Keratinocyte (primary cell): ENCODE measurements around the gene TOX4. TPM values are rescaled to one million over a fixed set of nuclear protein-coding genes. Genes with fewer than 3 reads are reported as not detected.

Experiments
- DNase-seq: peaks from one replicate; pipeline ENCODE4 v3.0.0-alpha.2; 2011; ENCODE audit warnings: low read depth, missing footprints, low spot score
- FAIRE-seq: peaks from 2 replicates; lab custom pipeline; 2011; peaks lifted over from hg19 to GRCh38; lab: Jason Lieb, UNC
- H2AFZ ChIP-seq: 2 replicates; pipeline ENCODE4 v1.6.0; 2012; ENCODE audit warnings: low read length, control low read depth, inconsistent platforms; ENCODE audit not compliant: control insufficient read depth
- H3K27ac ChIP-seq: 2 replicates; pipeline ENCODE4 v1.5.1; 2011; ENCODE audit warnings: low read length; ENCODE audit not compliant: control insufficient read depth, insufficient read depth
- H3K27me3 ChIP-seq: 3 replicates; pipeline ENCODE4 v1.6.0; 2011; ENCODE audit warnings: low read length; ENCODE audit not compliant: control insufficient read depth, insufficient read depth; ENCODE audit errors: extremely low read depth
- H3K36me3 ChIP-seq, 2 experiments: 2 replicates in 1 of 2; 3 replicates in 1 of 2; pipeline ENCODE4 v1.5.1; 2011; ENCODE audit warnings: low read length in 2 of 2, mild to moderate bottlenecking in 1 of 2; ENCODE audit not compliant: control insufficient read depth in 2 of 2, insufficient read depth in 2 of 2; ENCODE audit errors: extremely low read depth in 1 of 2
- H3K4me1 ChIP-seq: 3 replicates; pipeline ENCODE4 v1.5.1; 2011; ENCODE audit warnings: low read length; ENCODE audit not compliant: control insufficient read depth, insufficient read depth; ENCODE audit errors: extremely low read depth
- H3K4me2 ChIP-seq: 3 replicates; pipeline ENCODE4 v1.6.0; 2011; ENCODE audit warnings: low read depth, low read length; ENCODE audit not compliant: control insufficient read depth, insufficient read depth; ENCODE audit errors: extremely low read depth
- H3K4me3 ChIP-seq, 3 experiments: fragments of 200-600 bp in 1 of 3; sonication (generic) in 1 of 3; 2 replicates in 2 of 3; 3 replicates in 1 of 3; pipeline ENCODE4 v1.5.1; 2011 to 2016; ENCODE audit warnings: low read length in 3 of 3, mild to moderate bottlenecking in 3 of 3, control low read depth in 2 of 3, inconsistent platforms in 1 of 3, low read depth in 1 of 3, mixed read lengths in 1 of 3, mixed run types in 1 of 3, moderate library complexity in 1 of 3; ENCODE audit not compliant: control insufficient read depth in 2 of 3, insufficient read depth in 2 of 3; ENCODE audit errors: extremely low read depth in 1 of 3
- H3K79me2 ChIP-seq: 2 replicates; pipeline ENCODE4 v1.6.0; 2012; ENCODE audit warnings: low read length; ENCODE audit not compliant: control insufficient read depth, insufficient read depth
- H3K9ac ChIP-seq: 3 replicates; pipeline ENCODE4 v1.6.0; 2011; ENCODE audit warnings: low read length; ENCODE audit not compliant: control insufficient read depth, insufficient read depth; ENCODE audit errors: extremely low read depth
- H3K9me1 ChIP-seq: 3 replicates; pipeline ENCODE4 v1.6.0; 2011; ENCODE audit warnings: low read length; ENCODE audit not compliant: control insufficient read depth, insufficient read depth; ENCODE audit errors: extremely low read depth
- H3K9me3 ChIP-seq: 2 replicates; pipeline ENCODE4 v1.5.1; 2012; ENCODE audit warnings: low read depth, low read length; ENCODE audit not compliant: control insufficient read depth
- H4K20me1 ChIP-seq: 3 replicates; pipeline ENCODE4 v1.6.0; 2011; ENCODE audit warnings: low read length; ENCODE audit not compliant: control insufficient read depth, insufficient read depth; ENCODE audit errors: extremely low read depth
- CTCF ChIP-seq, 3 experiments: IDR thresholded peaks in 1 of 3; conservative IDR thresholded peaks in 1 of 3; optimal IDR thresholded peaks in 1 of 3; 2 replicates in 2 of 3; 3 replicates in 1 of 3; pipeline versions ENCODE3 to v1.5.1; 2011; ENCODE audit warnings: low read length in 3 of 3, mild to moderate bottlenecking in 3 of 3, moderate library complexity in 2 of 3, control low read depth in 1 of 3, inconsistent platforms in 1 of 3; ENCODE audit not compliant: insufficient read depth in 2 of 3; ENCODE audit errors: extremely low read depth in 1 of 3
- EZH2 ChIP-seq: IDR thresholded peaks from one replicate; pipeline ENCODE4 v1.6.1; 2012; ENCODE audit warnings: inconsistent platforms, mild to moderate bottlenecking, low read length, moderate library complexity
- dilution Hi-C: fragments of 300-500 bp; cut with MboI; formaldehyde crosslinking; loops from one replicate; pipeline ENCODE4 v1.7.0; 2020; ENCODE audit warnings: low sequenced_read_pairs; ENCODE audit not compliant: extremely low pct_ligation_motif_present
- polyA plus RNA-seq, 5 experiments: library from polyadenylated mRNA; depleted of rRNA in 3 of 5; stranded (reverse) in 3 of 5; stranded (forward) in 1 of 5; unstranded in 1 of 5; fragments of >200 nt; gene quantifications; 1 replicate in 1 of 5; 2 replicates in 3 of 5; 3 replicates in 1 of 5; pipeline versions ENCODE4 v1.2.1 to v1.2.3, GENCODE V29; 2011 to 2012; ENCODE audit warnings: missing spikeins in 2 of 5, low read depth in 1 of 5, low replicate concordance in 1 of 5

The TOX4 gene
- polyA plus RNA-seq, 1 donor (not counting 4 experiments of a cell fraction or from before 2014, with no cell fraction given) = 85.4 TPM

DNA sequence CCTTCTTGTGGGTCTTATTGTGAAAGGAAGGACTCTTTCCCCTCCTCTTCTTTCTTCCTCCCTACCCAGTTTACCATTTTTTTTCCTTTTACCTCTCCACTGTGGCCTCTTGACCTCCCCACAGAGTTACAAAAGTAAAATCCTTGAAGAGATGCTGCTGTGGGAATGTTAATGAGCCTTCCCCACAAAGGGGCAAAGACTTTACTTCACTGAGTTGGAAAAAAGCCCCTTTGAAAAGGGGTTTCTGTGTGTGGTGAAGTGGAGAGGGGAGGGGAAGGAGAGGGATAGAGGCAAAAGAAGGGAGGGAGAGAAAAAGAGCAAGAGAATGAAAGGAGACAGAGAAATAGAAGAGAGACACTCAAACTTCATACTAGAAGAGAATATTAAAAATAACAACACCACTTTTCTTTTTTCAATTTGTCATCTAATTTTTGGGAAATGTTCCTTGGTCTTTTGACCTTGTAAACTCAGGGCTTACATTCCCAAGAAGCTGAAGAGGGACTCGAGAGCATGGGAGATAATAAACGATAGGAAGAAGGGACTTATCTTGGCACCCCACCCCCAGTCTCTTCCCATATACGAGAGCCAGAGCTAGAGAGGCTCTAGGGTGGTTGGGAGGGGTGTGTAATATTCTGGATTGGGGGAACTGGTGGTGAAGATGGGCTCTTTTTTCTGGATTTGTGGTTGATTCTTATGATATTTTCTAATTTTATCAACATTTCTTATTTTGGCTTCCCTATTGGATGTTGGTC is 62.4 kb downstream of the TOX4 start:
- FAIRE-seq = no peak
- dilution Hi-C loops = no loop called here

GRCh38 chr14:21541413-21542074 is 64.5 kb downstream of the TOX4 start:
- Histone ChIP-seq H4K20me1 (no peaks in the 10 kb centered on the region), H3K79me2 (no peaks in the 10 kb centered on the region), H3K36me3 (no peaks in the 10 kb centered on the region), H3K9ac (no peak overlapping the region), H3K27me3 (peaks cover 14% of the 10 kb centered on the region), H2AFZ (no peak overlapping the region), H3K9me1 (no peaks in the 10 kb centered on the region), H3K4me1 (peaks cover 5% of the 10 kb centered on the region), H3K4me2 (no peak overlapping the region), H3K27ac (no peak overlapping the region), H3K9me3 (no peaks in the 10 kb centered on the region), H3K4me3 (no peak overlapping the region)
- dilution Hi-C loops = no loop called here
- FAIRE-seq = no peak
- DNase-seq = no peak
- TF ChIP-seq CTCF (optimal IDR thresholded peaks at IDR 0.05 in 1 of 3, IDR thresholded peaks at IDR 0.05 in 1 of 3, conservative IDR thresholded peaks at IDR 0.05 in 1 of 3; ENCODE audit: extremely low read depth in 1 of 3, insufficient read depth in 2 of 3, low read length in 3 of 3) = no peak
- TF ChIP-seq EZH2 = no peak

More for the DNA sequence above, 62.4 kb downstream of the TOX4 start:
- peaks cover 5% of the 10 kb centered on the region for H3K4me1 ChIP-seq
- H3K4me2 ChIP-seq = no peak overlapping the region
- H3K9me1 ChIP-seq = no peaks in the 10 kb centered on the region
- H3K9ac ChIP-seq = no peak overlapping the region
- no peak overlapping the region for H3K4me3 ChIP-seq
- no peak overlapping the region for H3K27ac ChIP-seq
- DNase-seq = no peak
- H3K79me2 ChIP-seq = no peaks in the 10 kb centered on the region
- no peaks in the 10 kb centered on the region for H4K20me1 ChIP-seq
- H2AFZ ChIP-seq = no peak overlapping the region
- peaks cover 21% of the 10 kb centered on the region for H3K27me3 ChIP-seq
- no peaks in the 10 kb centered on the region for H3K9me3 ChIP-seq
- H3K36me3 ChIP-seq = no peaks in the 10 kb centered on the region
- TF ChIP-seq CTCF (optimal IDR thresholded peaks at IDR 0.05 in 1 of 3, IDR thresholded peaks at IDR 0.05 in 1 of 3, conservative IDR thresholded peaks at IDR 0.05 in 1 of 3; ENCODE audit: extremely low read depth in 1 of 3, insufficient read depth in 2 of 3, low read length in 3 of 3) = no peak
- no peak for TF ChIP-seq EZH2
